HepG2 (cell line): ENCODE measurements around the gene SH2D7. TPM values are rescaled to one million over a fixed set of nuclear protein-coding genes. Genes with fewer than 3 reads are reported as not detected.

Experiments
- CEBPG ChIP-seq: IDR thresholded peaks from 2 replicates; pipeline ENCODE4 v1.6.1; 2016
- FOXA3 ChIP-seq: IDR thresholded peaks from 2 replicates; pipeline ENCODE4 v1.6.1; 2016; ENCODE audit warnings: missing genetic modification reagents, missing compliant biosample characterization
- GMEB2 ChIP-seq: IDR thresholded peaks from 2 replicates; pipeline ENCODE4 v1.6.1; 2016; ENCODE audit warnings: missing biosample characterization, missing genetic modification reagents, low read depth
- HIC2 ChIP-seq: sonication (generic); formaldehyde crosslinking; IDR thresholded peaks from 2 replicates; pipeline ENCODE4 v1.9.0; 2022; ENCODE audit warnings: low read depth, missing genetic modification reagents
- HNF4A ChIP-seq: sonication (generic); formaldehyde crosslinking; IDR thresholded peaks from 2 replicates; pipeline ENCODE4 v1.4.0; 2020; ENCODE audit warnings: missing genetic modification reagents
- HNF4G ChIP-seq, 2 experiments: sonication (generic) in 1 of 2; formaldehyde crosslinking in 1 of 2; IDR thresholded peaks; 2 replicates each; pipeline versions ENCODE4 v1.4.0 to v1.6.1; 2011 to 2020; ENCODE audit warnings: borderline replicate concordance in 2 of 2, low read depth in 2 of 2, mild to moderate bottlenecking in 2 of 2, low read length in 1 of 2, missing genetic modification reagents in 1 of 2, moderate library complexity in 1 of 2
- KDM5B ChIP-seq: sonication (generic); formaldehyde crosslinking; IDR thresholded peaks from 2 replicates; pipeline ENCODE4 v1.4.0; 2020; ENCODE audit warnings: missing genetic modification reagents, mild to moderate bottlenecking, borderline replicate concordance
- MTA1 ChIP-seq: sonication (generic); formaldehyde crosslinking; IDR thresholded peaks from 2 replicates; pipeline ENCODE4 v1.4.0; 2020; ENCODE audit warnings: missing genetic modification reagents, mild to moderate bottlenecking, borderline replicate concordance
- MXD1 ChIP-seq: sonication (generic); formaldehyde crosslinking; IDR thresholded peaks from 2 replicates; pipeline ENCODE4 v1.4.0; 2020; ENCODE audit warnings: mild to moderate bottlenecking, missing genetic modification reagents
- NCOA1 ChIP-seq: sonication (generic); formaldehyde crosslinking; IDR thresholded peaks from 2 replicates; pipeline ENCODE4 v1.9.0; 2021; ENCODE audit warnings: missing genetic modification reagents
- NFKBIZ ChIP-seq: IDR thresholded peaks from 2 replicates; pipeline ENCODE4 v1.6.1; 2018; ENCODE audit warnings: missing genetic modification reagents, missing compliant biosample characterization
- PHF5A ChIP-seq: IDR thresholded peaks from one replicate; pipeline ENCODE4 v1.6.1; 2018; ENCODE audit warnings: low read depth, missing genetic modification reagents; ENCODE audit not compliant: unreplicated experiment
- PTBP1 ChIP-seq: fragments of 200-400 bp; formaldehyde crosslinking; IDR thresholded peaks from 2 replicates; pipeline ENCODE4 v1.6.1; 2018; ENCODE audit warnings: low read length, low read depth; ENCODE audit not compliant: poor library complexity, severe bottlenecking
- RFX1 ChIP-seq: fragments of 450-650 bp; IDR thresholded peaks from 2 replicates; pipeline ENCODE4 v1.6.1; 2017
- RXRA ChIP-seq: sonication (generic); formaldehyde crosslinking; IDR thresholded peaks from 2 replicates; pipeline ENCODE4 v1.5.1; 2020; ENCODE audit warnings: missing genetic modification reagents
- SNAPC5 ChIP-seq: sonication (generic); formaldehyde crosslinking; IDR thresholded peaks from 2 replicates; pipeline ENCODE4 v1.8.1; 2023; ENCODE audit warnings: mild to moderate bottlenecking, missing genetic modification reagents, borderline replicate concordance
- TMF1 ChIP-seq: sonication (generic); formaldehyde crosslinking; IDR thresholded peaks from 2 replicates; pipeline ENCODE4 v1.8.1; 2022; ENCODE audit warnings: low read depth, missing genetic modification reagents
- ZBTB38 ChIP-seq: sonication (generic); formaldehyde crosslinking; IDR thresholded peaks from 2 replicates; pipeline ENCODE4 v1.5.1; 2020; ENCODE audit warnings: mild to moderate bottlenecking, missing genetic modification reagents
- ZBTB43 ChIP-seq: sonication (generic); formaldehyde crosslinking; conservative IDR thresholded peaks from 2 replicates; pipeline ENCODE4 v1.4.0; 2020; ENCODE audit warnings: missing genetic modification reagents
- ZNF773 ChIP-seq: sonication (generic); formaldehyde crosslinking; IDR thresholded peaks from 2 replicates; pipeline ENCODE4 v1.4.0; 2020; ENCODE audit warnings: missing genetic modification reagents, borderline replicate concordance
- polyA plus RNA-seq, 8 experiments: library from polyadenylated mRNA; depleted of rRNA in 3 of 8; stranded (reverse) in 7 of 8; unstranded in 1 of 8; fragments of >200 nt; fragmentation: Illumina TruSeq in 4 of 8; extraction: Trizol in 4 of 8; gene quantifications; 2 replicates each; pipeline versions ENCODE4 v1.2.1 to v1.2.3, GENCODE V29; 2011 to 2016; ENCODE audit warnings: low read depth in 4 of 8, missing spikeins in 1 of 8, mixed read lengths in 1 of 8; ENCODE audit not compliant: insufficient read depth in 1 of 8
- total RNA-seq, 5 experiments: library from RNA; depleted of rRNA; stranded (reverse); fragments of >200 nt; fragmentation: Illumina TruSeq; extraction: Trizol; gene quantifications; 2 replicates each; pipeline ENCODE4 v1.2.3, GENCODE V29; 2016; ENCODE audit warnings: low read depth in 1 of 5

Gene SH2D7
- total and polyA plus RNA-seq, 2 of the 13 experiments (the other 11 are each of a cell fraction or from before 2014, with no cell fraction given), result not detected

GRCh38 chr15:78065284-78065872 lies 27.0 kb upstream of the SH2D7 start (continued):
- no peak for TF ChIP-seq ZNF773 (CRISPR knock-in tag)
- TF ChIP-seq ZBTB38, result peak; percentile 65; the same call in 1 of the 2 replicates
- 0 out of 2 replicates have a peak, but pooled peaks have one; percentile 41 for TF ChIP-seq HIC2 (CRISPR knock-in tag)
- TF ChIP-seq FOXA3, result peak; percentile 92
- TF ChIP-seq MXD1 (CRISPR knock-in tag), result no peak
- TF ChIP-seq PTBP1, result no peak
- TF ChIP-seq GMEB2 (CRISPR knock-in tag), result 0 out of 2 replicates have a peak, but pooled peaks have one; percentile 32
- peak; percentile 95 for TF ChIP-seq PHF5A (CRISPR knock-in tag)
- TF ChIP-seq NFKBIZ (CRISPR knock-in tag), result peak; percentile 91; the same call in 1 of the 2 replicates
- TF ChIP-seq RXRA (CRISPR knock-in tag), result peak; percentile 96
- no peak for TF ChIP-seq RFX1
- TF ChIP-seq SNAPC5 (CRISPR knock-in tag), result 0 out of 2 replicates have a peak, but pooled peaks have one; percentile 31
- peak; percentile 55; the same call in 1 of the 2 replicates for TF ChIP-seq KDM5B
- peak; percentile 89 for TF ChIP-seq MTA1 (CRISPR knock-in tag)
- TF ChIP-seq CEBPG (CRISPR knock-in tag), result peak; percentile 99
- TF ChIP-seq TMF1 (CRISPR knock-in tag), result 0 out of 2 replicates have a peak, but pooled peaks have one; percentile 37
- TF ChIP-seq NCOA1, result no peak; the same call in 1 of the 2 replicates
- TF ChIP-seq HNF4G (IDR thresholded peaks at IDR 0.05; ENCODE audit: borderline replicate concordance, low read depth, low read length), result peak; percentile 40; the same call in 1 of the 2 replicates
- TF ChIP-seq HNF4G (CRISPR knock-in tag; IDR thresholded peaks at IDR 0.05; ENCODE audit: borderline replicate concordance, low read depth), result peak; percentile 44; the same call in 1 of the 2 replicates
- TF ChIP-seq ZBTB43 (CRISPR knock-in tag), result peak; percentile 93
- peak; percentile 81 for TF ChIP-seq HNF4A (CRISPR knock-in tag)
